ENCODE results near the gene RAD50. TPM values are rescaled to one million over a fixed set of nuclear protein-coding genes. Genes with fewer than 3 reads are reported as not detected.
"Not testable (repeated sequence)": the region's sequence is repeated elsewhere in the genome, so short reads cannot be mapped to it uniquely, and the experiment has no call there.

The RAD50 gene
- polyA plus RNA-seq, 12 donors, result 18.1 to 37.4 (median 25.8) TPM; not detected in 1

- no peak for DNase-seq
These were observed 519 bp upstream of the RAD50 start for GRCh38 chr5:132556153-132556762.

GRCh38 chr5:132557478-132558172, 848 bp downstream of the RAD50 start:
- DNase-seq, result peak; percentile 35

- no peak for DNase-seq
These were observed 2.7 kb downstream of the RAD50 start for GRCh38 chr5:132559383-132560060.

DNA sequence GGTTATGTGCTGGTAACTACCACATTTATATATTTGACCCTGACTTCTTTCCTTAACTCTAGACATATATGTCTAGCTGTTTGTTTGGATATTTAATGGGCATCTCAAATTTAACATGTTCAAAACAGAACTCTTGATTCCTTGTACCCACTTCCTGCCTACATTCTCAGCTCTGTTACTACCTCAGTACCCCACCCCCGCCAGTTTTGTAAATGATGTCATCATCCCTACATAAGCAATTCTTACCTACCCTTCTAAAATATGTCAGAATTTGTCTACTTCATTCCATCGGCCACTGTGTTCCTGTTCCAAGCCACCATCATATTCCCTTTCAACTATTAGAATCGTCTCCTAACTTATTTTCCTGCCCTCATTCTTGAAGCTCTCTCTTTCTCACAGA, 4.8 kb downstream of the RAD50 start:
- no peak for DNase-seq

GRCh38 chr5:132564555-132564954, 7.8 kb downstream of the RAD50 start:
- not testable (repeated sequence) for DNase-seq

DNA sequence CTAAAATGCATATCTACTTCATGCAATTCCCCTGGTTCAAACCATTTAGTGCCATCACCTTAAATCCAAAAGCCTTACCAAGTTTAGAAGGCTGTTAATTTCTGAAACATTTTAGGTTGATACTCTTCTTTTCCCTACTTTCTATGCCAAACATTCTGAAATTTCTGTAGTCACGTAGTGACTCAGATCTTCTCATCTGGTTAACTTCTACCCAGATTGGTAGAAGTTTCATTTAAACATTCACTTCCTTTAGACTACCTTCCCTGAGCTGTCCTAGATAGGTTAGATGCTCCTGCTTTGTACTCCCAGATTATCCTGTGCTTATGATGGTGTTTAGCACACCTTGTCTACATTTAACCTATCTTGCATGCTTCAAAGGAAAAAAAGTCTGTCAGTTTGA, 9.9 kb downstream of the RAD50 start:
- DNase-seq, result no peak

- no peak for DNase-seq
These were observed 19.3 kb downstream of the RAD50 start for GRCh38 chr5:132576123-132576522.

DNA sequence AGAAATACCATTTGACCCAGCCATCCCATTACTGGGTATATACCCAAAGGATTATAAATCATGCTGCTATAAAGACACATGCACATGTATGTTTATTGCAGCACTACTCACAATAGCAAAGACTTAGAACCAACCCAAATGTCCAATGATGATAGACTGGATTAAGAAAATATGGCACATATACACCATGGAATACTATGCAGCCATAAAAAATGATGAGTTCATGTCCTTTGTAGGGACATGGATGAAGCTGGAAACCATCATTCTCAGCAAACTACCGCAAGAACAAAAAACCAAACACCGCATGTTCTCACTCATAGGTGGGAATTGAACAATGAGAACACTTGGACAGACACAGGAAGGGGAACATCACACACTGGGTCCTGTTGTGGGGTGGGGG, 27.8 kb downstream of the RAD50 start:
- DNase-seq, result not testable (repeated sequence)

GRCh38 chr5:132586063-132586462, 29.3 kb downstream of the RAD50 start:
- no peak for DNase-seq

DNA sequence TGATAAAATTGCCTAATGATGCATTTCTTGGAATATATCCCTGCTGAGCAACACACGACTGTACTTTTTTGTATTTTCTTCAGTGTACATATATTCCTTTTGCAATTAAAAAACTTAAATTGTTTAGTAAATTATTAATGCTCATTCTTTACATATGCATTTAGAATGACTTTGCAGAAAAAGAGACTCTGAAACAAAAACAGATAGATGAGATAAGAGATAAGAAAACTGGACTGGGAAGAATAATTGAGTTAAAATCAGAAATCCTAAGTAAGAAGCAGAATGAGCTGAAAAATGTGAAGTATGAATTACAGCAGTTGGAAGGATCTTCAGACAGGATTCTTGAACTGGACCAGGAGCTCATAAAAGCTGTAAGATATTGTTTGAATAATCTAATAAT, 32.7 kb downstream of the RAD50 start:
- DNase-seq, result no peak

DNA sequence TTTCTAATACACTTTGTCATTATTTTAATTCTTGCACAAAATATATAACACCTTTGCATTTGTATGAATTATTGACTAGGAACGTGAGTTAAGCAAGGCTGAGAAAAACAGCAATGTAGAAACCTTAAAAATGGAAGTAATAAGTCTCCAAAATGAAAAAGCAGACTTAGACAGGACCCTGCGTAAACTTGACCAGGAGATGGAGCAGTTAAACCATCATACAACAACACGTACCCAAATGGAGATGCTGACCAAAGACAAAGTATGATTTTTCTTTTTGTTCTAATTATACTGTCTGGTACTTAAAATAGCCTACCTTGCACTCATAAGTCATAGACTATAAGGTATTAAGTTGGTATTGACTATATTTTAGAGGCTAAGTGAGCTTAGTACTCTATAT, 34.4 kb downstream of the RAD50 start:
- no peak for DNase-seq

- DNase-seq, result no peak
These were observed 35.7 kb downstream of the RAD50 start for GRCh38 chr5:132592521-132592920.

DNA sequence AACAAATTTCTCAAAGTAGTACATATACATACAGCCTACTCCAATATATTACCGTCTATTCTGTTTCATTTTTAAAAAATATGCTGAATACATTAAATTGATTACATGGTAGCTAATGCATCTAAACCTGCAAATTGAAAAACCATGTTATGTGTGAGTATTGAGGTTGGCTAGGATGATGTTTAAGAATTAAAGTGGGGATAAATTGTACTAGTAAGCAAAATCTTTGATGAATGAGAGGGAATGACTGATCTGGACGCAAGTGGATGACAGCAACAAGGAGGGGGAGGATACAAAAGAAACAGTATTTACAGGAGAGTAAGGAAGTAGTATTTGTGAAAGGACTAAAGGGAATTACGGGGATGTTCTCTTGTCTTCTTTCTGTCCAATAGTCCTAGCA, 37.4 kb downstream of the RAD50 start:
- DNase-seq, result no peak

- no peak for DNase-seq
These were observed 38.8 kb downstream of the RAD50 start for GRCh38 chr5:132595624-132596023.

DNA sequence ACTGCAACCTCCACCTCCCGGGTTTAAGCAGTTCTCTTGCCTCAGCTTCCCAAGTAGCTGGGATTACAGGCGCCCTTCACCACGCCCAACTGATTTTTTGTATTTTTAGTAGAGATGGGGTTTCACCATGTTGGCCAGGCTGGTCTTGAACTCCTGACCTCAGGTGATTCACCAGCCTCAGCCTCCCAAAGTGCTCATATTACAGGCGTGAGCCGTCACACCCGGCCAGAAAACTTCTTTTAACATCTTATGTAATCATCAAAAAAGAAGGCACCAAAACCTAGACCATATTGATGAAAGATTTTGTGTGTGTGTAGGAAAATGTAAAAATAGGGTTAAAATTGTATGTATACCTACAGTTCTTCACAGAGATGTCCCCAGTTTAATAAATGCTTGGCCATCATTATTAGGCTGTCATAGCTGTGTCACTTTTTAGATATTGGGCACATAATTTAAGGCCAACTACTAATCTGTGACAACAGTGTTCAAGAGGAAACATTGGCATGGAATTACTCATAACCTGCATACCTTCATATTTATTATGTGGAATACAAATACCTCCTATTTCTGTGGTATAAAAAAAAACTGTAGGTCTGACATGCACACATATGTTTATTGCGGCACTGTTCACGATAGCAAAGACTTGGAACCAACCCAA, 44.4 kb downstream of the RAD50 start:
- DNase-seq, result no peak

GRCh38 chr5:132607095-132607494, 50.3 kb downstream of the RAD50 start:
- DNase-seq, result no peak

DNA sequence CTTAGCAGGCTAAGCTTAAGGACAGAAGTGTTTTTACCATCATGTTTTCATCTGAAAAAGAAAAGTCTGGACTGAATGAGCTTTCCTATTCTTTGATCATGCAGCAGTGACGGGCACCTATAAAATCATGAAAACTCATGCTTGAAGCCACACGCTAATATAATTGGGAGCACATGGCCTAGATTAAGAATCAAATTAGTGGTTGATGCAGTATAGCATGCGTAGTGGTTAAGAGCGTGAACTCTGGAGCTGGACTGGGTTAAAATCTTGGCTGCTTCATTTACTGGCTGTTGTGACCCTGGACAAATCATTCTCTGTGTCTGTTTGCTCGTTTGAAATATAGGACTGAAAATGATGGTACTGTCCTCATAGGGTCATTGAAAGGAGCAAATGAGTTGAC, 51.3 kb downstream of the RAD50 start:
- no peak for DNase-seq

DNA sequence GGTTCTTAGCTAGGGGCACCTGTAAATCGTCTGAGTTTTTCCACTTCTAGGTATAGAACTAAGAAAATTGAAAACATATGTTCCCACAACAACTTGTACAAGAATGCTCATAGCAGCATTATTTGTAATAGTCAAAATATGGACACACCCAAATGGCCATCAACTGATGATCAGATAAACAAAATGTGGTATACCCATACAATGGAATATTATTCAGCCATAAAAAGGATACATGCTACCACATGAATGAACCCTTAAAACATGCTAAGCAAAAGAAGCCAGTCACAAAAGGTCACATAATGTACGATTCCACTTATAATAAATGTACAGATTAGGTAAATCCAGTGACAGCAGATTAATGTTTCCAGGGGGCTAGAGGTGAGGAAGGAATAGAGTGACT, 55.2 kb downstream of the RAD50 start:
- DNase-seq, result no peak

DNA sequence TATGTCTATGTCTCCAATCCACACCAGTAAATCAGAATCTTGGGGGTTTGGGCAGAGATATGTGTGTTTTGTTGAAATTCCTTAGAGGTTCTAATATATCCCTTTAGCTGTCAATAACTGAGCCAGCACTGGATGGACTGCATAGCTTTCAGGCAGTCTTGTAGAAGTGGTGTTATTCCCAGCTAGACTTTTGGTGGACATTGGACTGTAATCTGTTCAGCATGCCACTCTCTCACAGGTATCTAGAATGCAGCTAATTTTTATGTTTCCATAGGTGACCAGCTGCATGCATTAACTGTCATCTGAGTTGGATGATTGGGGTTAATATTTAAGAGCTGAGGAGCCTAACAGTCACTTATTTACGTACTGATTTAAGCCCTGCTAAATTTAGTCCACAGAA, 56.1 kb downstream of the RAD50 start:
- DNase-seq, result no peak

- DNase-seq, result no peak
These were observed 64.9 kb downstream of the RAD50 start for GRCh38 chr5:132621699-132622098.

DNA sequence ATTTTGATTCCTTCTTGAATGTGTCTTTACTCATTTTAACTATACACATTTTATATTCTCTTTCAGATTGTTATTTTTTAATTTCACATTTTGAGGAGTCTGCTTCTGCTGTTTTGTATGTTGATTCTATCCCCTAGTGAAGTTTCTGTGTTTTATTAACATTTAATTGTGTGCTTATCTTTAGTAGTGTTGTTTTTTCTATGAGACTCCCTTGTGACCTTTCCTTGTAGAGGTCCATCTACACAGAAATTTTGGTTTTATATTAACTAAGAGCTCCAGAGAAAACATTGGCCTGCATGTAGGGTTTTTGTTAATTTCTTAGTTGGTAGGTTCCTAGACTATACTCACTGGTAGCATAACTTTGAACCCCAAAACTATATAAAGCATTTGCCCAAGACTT, 65.8 kb downstream of the RAD50 start:
- DNase-seq, result no peak

GRCh38 chr5:132627470-132627869, 70.7 kb downstream of the RAD50 start:
- no peak for DNase-seq

- DNase-seq, result no peak
These were observed 72.0 kb downstream of the RAD50 start for GRCh38 chr5:132628814-132629213.
